Renal pelvis (tissue), 4 donors: Measurements from ENCODE around the gene KCNJ16. TPM values are rescaled to one million over a fixed set of nuclear protein-coding genes. Genes with fewer than 3 reads are reported as not detected.

Experiments used
- DNase-seq: peaks from one replicate; pipeline ENCODE4 v3.0.0-alpha.2; 2013
- polyA plus RNA-seq, 3 donors: library from polyadenylated mRNA; unstranded; fragments of 120-200 nt; gene quantifications; one replicate each; pipeline ENCODE4 v1.2.1, GENCODE V29; 2013; ENCODE audit not compliant: insufficient read length in 3 of 3

KCNJ16 gene
- polyA plus RNA-seq, 3 donors: 102 to 211 (median 146) TPM

DNA sequence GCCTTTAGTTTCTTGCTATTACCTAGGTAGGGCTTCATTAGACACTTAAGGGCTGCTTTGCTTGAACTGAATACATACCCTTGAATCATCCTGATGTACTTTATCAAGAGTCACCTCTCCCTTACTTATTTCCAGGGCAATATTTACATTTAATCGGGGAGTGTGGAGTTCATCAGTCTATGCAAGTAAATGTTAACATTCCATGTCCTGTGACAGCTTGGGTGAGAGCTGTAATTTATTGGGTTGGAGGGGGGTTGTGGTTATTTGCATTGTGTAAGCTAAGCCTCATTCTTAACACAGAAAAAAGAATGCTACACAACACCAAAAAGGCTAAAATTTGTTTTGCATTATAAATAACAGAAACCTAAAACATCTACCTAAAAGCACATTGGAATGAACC lies 16.7 kb downstream of the KCNJ16 start:
- no peak for DNase-seq

DNA sequence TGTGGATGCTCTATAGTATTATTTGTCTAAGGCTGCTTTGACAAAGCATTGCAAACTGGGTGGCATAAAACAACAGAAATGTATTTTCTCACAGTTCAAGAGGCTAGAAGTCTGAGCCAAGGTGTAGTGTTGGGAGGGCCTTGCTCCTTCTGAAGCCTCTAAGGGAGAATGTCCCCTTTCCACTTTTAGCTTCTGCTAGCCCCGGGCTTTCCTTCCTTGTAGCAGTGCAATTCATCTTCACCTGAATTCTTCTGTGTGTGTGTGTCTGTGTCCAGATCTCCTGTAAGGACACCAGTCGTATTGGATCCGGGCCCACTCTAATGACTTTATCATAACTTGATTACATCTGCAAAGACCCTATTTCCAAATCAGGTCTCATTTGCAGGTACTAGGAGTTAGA lies 18.1 kb downstream of the KCNJ16 start:
- no peak for DNase-seq

DNA sequence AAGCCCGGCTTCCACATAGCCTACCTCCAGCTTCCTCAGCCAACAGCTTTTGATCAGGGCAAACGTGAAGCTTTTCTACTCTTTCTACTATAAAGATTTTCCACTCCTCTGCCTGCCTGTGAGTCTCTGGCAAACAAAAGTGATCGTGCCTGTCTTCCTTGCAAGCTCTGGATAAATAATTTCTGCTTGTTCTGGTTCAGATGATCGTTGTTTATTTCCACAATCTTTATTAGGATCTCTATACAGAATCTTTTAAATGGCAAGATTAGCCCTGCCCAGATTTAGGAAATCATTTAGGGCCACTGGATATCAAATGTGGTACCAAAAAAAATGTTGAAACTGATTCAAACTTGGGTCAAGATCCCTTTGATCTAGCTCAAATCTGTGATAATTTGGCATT lies 20.4 kb downstream of the KCNJ16 start:
- DNase-seq: no peak

DNA sequence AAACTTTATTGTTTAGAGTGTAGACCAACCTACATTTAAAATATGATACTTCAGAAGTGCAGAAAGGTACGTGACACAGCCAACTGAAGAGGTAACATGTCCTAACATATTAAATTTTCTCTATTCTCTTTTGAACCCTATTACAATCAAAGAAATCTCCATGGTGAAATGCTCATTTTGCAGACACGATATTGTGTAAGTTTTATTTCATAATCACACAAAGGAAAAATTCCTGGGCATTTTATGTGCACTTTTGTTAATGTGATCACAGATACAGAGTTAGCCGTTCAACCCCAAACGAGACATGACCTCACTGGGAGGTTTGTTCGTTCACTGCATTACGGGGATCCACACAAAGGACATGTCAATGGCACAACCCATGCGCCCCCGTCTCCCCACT lies 21.8 kb downstream of the KCNJ16 start:
- DNase-seq: no peak

DNA sequence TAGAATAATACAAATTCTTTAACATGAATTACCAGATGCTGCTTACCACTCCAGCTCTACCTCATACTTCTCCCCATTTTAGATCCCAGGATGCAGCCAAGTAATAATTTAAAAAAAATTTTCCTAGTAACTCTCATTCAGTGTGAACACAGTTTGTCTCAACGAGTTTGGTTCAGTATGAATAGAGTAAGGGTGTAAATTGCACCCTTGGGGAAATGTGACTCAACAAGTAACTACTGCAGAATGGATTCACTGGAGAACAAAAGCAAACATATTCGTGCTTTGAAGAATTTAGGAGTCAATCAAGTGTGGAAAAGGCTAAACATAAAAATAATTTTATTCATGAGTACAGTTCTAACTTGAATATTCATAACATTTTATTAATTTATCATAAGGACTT lies 23.0 kb downstream of the KCNJ16 start:
- no peak for DNase-seq

DNA sequence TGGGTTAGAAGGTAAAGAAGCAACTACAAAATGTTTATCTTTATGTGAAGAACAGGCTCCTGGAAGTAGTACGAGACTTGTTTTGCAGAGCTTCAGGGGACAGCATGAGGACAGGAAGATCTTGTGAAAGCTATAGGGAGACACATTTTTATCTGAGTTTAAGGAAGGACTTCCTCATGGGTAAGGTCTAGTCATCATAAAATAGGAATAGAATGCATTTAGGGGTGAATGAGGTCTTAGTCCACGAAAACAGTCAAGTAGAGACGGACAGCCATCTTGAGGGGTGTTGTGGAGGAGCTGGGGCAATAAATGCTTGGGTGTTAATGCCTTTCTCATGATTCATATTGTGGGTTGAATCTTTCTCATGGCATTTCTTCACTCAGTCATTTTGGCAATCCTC lies 24.3 kb downstream of the KCNJ16 start:
- no peak for DNase-seq

DNA sequence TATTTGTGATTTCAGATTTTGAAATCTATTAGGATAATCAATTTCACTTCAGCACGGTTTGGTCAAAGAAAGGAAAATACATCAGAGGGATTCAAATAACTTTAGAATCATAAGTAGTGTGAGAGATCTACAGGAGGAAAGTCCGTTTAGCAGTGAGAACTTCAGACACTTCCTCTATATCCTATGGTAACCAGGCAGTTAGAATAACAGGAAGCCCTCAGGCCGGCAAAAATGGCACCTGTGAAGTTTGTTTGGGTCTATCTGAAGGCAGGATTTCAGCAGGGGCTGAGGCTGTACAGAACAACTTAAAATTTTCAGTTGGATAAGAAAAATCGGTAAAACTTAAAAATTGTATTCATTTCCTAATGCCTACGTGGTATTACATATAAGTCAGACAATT lies 24.9 kb downstream of the KCNJ16 start:
- DNase-seq: no peak

DNA sequence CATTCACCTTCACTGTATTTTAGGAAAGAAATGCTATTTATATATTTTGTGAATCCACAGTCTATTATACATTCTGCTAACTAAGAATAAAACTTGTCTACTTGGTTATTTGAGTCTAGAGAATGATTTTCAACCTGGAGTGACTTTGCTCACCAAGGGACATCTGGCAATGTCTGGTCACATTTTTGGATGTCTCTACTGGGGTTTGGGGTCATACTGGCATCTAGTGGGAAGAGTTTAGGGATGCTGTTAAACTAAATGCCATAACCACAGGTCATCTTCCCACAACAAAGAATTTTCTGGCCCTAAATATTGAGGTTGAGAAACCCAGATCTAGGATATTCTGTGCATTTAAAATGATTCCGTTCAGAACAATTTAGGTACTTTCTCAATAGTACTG lies 26.0 kb downstream of the KCNJ16 start:
- DNase-seq: no peak

DNA sequence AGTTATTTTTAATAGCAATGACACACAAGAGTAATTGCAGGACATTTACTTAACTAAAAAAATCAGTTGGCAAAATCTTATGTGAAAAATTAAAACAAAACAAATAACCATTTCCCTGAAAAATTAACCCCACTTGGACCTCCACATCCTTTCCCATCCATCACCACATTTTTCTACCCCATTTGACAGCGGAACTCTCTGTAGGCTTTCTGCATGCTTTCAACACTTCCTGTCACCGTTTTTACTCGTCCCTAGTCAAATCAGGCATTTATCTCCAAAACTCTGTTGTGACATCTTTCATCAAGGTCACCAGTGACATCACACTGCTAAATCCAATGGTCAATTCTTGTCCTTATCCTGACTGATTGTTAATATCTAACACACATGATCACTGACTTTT lies 27.5 kb downstream of the KCNJ16 start:
- DNase-seq: no peak

DNA sequence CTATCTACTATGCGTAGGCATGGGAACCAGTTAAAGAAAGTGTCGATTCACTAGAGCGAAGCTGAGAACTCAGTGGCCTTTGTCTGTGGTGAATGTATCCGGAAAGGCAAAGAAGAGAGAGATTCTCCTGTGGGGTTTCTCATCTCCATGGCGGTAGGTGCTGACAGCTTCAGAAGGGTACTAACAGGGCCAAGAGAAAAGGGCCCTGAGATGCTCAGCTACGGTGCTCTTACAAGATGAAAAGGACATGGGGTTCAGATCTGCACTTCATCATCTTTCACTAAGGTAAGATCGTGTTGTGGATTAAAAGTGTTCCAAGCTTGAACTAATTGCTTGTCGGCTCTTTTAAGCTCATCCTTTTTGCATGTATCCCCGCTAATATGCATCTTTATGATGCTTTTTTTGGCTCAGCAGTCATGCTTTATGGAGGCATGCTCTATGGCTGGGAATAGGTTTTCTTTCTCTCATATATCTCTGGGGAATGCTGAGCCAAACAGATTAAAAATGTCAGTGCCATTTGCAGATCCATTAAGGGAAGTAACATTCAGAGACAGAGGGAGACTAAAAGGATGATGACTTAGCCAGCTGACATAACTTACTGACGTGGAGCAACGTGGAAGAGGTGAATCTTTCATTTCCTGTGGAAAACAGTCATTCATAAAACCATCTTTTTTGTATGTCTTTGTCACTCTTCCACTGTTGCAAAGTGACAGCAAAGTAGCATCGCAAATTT lies 29.9 kb downstream of the KCNJ16 start:
- DNase-seq: no peak

DNA sequence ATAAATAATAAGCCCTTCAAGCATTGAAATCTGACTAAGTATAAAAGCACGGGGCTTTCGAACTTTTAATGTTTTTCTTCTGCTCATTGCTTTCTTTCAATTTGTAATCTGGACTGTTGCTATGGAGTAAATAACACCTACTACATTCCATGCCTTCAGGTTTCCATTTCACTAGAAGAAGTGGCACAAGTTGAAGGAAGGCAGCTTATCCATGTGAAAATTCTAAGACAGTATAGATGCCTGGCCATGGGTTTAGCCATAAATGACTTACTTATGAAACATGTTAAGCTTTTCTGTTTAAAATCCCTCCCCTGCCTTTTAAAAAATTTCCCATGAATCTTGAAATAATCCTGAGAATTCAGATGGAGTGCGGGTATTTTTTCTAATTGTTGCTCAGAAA lies 30.6 kb downstream of the KCNJ16 start:
- DNase-seq: no peak

DNA sequence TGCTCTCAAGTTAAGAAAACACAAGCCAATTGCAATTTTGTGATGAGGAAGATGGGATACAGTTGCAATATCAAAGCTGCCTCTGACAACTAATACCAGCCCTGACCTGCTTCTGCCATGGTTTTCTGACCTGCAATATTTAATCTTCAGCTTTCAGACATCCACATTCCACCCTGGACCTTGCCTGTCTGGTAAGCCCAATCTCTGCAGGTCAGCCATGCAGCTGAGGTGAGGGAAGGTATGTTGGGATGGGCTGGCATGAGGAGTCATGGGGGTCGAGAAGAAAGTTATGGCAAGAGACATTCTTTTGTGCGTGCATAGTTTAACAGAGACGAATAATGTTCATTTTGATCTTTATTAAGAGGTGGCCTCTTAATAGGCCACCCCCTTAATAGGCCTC lies 31.5 kb downstream of the KCNJ16 start:
- DNase-seq: no peak

DNA sequence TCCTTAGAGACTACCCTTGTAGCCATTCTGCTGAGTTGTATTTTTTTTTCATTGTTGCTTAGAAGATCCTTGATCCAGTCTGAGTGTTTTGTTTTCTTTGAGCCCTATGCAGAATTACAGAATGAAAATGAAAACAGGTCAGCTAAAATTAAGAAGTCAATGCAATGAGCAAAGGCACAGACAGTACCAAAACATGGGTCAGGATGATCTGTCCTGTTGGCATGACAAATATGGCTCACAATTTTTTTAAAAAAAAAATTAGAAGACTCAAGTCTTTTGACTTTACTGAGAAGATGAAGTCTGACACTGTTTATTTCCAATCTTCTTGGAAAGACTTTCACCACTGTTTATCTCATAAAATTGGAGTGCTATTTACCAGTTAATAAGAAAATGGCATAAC lies 32.4 kb downstream of the KCNJ16 start:
- no peak for DNase-seq

DNA sequence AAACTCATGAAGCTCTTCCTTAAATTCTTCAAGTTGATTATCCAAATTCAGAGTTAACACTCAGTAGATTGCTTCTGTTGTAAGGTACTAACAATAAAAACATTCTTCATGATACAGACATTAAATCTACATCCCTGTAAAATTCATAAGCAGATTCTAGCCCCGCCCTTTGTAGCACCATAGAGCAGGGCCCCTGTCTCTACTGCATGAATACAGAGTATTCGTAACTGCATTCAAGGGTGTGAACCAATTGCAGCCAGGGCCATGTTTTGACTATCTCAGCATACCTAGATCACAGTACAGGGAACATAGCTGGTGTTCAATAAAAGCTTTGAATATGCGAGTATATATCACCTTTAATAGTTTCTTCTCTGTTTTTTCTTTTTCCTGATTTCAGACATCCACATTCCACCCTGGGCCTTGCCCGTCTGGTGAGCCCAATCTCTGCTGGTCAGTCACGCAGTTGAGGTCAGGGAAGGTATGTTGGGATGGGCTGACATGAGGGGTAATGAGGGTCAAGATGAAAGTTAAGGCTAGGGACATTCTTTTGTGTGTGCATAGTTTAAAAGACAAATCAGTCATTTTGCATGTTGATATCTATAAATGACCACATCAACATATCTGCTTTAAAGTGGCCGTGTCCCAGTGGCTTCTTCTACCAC lies 33.0 kb downstream of the KCNJ16 start:
- no peak for DNase-seq

DNA sequence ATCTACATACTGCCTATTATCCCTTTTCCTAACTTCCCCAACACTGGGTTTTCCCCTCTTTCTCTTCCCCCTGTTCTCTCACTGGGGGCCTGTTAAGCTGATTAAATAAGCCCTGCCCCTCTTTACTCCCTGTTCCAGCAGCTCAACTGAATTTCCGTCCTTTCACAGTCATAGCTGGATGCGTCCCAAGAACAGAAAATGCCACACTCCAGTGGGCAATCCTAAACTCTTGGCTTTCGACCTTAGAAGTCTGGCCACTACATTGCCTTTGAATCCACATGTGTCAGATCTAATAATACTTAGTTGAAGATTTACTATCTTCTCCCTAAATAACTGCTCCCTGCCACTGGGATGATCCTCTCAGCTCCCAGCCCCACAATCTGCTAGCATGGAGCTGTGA lies 34.5 kb downstream of the KCNJ16 start:
- no peak for DNase-seq

DNA sequence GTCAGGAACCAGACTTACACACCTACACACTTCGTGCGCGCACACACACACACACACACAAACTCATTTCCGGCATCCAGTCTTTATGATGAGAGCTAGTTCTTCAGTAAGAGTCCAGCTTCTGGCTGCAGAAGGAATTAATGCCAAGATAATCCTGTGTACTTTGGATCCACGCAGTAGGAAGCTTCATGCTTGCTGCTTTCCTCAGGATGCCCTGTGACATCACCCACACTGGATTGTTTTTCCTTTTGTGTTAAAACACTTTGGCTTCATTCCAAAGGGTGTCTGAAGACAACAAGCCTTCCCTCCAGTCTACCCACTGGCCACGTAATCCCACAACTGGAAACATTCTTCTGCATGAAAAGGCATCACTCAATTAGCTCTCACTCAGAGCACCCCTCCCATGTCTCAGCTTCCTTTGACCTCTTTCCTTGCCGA lies 35.4 kb downstream of the KCNJ16 start:
- DNase-seq: peak; percentile 16

DNA sequence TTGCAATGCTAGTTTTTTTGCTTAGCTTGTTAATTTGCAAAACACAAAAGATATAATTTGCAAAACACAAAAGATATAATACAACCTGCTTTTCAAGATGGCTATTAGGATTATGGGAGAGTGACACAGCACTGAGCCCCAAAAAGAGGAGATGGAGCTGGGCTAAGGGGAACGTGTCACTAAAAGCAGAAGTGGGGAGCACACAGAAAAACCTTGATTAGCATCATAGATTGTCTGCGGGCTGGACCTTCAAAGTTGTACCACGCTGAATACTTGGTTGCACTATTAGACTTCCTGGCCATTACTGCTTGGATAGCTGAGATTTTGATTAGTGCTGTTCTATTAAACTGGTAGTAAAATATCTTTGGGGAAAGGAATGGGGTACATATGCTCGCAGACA lies 36.2 kb downstream of the KCNJ16 start:
- DNase-seq: no peak

DNA sequence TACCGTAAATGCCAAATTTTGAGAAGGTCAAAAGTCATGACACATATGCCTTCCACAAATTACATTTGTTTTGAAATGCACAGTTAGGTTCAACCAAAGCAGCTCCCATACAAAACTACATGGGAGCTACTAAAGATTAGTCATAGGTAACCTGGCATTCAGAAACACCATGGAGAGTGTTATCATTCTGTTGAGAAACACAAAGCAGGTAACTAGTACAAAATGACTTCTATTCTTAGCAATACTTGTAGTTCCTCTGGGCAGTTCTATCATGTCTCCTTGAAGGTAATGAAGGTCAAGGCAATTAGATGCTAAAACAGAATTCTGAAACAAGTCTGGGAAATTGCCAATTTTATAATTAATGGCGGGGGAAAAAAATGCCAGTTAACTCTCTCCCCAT lies 39.4 kb downstream of the KCNJ16 start:
- no peak for DNase-seq

DNA sequence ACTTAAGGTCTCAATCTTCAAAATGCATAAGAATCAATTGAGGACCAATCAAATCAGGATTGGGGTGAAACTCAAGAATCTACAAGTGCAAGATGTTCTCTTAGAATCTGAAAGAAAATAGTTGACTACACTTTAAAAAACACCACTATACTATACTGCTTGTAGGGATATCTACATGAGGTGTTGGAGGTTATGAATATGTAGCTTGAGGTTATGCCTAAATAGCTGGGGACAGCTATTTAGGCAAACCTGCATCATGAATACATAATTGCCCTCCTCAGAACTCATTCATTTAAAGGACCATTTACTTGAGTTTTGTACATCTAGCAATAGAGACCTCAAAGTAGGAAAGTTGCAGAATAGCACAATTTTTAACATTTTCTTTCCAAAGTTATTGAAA lies 40.1 kb downstream of the KCNJ16 start:
- no peak for DNase-seq

DNA sequence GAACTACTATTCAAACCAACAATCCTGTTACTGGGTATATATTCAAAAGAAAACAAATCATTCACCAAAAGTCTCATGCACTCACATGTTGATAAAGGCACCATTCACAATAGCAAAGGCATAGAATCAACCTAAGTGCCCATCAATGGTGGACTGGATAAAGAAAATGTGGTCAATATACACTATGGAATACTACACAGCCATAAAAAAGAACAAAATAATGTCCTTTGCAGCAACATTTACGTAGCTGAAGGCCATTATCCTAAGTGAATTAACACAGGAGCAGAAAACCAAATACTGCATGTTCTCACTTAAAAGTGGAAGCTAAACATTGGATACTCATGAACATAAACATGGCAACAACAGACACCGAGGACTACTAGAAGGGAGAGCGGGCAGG lies 41.9 kb downstream of the KCNJ16 start:
- DNase-seq: no peak

DNA sequence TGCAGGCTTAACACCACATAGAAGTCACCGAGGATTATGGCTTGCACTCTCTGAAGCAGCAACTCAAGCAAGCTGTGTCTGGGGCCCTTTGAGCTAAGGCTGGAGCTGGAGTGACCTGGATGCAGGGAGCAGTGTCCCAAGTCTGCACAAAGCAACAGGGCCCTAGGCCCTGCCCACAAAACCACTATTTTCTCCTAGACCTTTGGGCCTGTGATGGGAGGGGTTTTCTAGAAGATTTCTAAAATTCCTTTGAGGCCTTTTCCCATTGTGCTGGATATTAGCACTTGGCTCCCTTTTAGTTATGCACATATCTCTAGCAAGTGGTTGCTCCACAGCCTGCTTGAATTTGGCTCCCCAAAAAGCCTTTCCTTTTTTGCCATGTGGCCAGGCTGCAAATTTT lies 44.5 kb downstream of the KCNJ16 start:
- DNase-seq: no peak

DNA sequence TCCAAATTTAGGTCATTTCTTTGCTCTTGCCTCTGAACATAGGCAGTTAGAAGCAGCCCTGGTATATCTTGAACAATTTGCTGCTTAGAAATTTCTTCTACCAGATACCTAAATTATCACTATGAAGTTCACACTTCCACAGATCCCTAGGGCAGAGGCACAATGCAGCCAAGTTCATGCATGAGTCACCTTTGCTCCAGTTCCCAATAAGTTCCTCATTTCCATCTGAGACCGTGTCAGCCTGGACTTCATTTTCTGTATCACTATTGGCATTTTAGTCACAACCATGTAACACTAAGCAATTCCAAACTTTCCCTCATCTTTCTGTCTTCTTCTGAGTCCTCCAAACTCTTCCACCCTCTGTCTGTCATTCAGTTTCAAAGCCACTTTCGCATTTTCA lies 45.0 kb downstream of the KCNJ16 start:
- no peak for DNase-seq

DNA sequence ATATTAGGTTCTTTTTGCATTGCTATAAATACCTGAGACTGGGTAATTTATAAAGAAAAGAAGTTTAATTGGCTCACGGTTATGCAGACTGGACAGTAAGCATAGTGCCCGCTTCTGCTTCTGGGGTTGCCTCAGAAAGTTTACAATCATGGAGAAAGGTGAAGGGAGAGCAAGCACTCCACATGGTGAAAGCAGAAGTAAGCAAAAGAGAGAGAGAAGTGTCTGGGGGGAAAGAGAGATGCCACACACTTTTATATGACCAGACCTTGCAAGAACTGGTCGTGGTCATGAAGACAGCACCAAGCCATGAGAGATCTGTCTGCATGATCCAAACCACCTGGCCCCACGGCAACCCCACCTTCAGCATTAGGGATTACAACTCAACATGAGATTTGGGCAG lies 45.4 kb downstream of the KCNJ16 start:
- DNase-seq: no peak

DNA sequence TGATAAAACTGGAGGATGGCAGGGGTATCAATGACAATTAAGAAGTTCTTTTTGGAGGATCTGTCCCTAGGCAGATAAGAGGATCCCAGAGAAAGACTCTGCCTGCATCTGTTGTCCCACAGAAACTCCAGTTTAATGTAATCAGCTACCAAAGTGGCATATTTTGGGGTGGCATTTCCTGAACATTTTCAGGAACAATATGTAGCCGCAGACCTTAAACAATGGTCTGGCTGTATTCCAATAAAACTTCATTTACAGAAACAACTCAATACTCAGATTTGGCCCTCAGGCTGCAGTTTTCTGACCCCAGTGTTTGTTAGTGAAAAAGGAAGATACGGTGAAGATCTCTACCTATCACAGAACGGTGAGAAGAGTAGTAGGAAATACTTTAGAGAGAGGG lies 46.1 kb downstream of the KCNJ16 start:
- no peak for DNase-seq
